ENCODE data around the gene BACH2. TPM values are rescaled to one million over a fixed set of nuclear protein-coding genes. Genes with fewer than 3 reads are reported as not detected.

BACH2 gene
- total RNA-seq, 1 experiment from 2014 or later: 3.3 TPM

- Histone ChIP-seq H3K27me3 (ENCODE audit: insufficient read depth, low read length) (no peaks in the 10 kb centered on the region), H2AFZ (ENCODE audit: low read depth, low read length, poor library complexity, severe bottlenecking) (no peak overlapping the region), H3K4me2 (ENCODE audit: low read length) (no peak overlapping the region), H3K79me2 (ENCODE audit: insufficient read depth, low read length) (no peaks in the 10 kb centered on the region), H3K4me3 (replicated peaks in 1 of 2; ENCODE audit: low read depth in 1 of 2, low read length in 2 of 2) (no peak overlapping the region), H3K27ac (ENCODE audit: low read depth, low read length) (no peak overlapping the region), H3K9me3 (ENCODE audit: control insufficient read depth in 1 of 2, insufficient read depth in 1 of 2, low read depth in 1 of 2, low read length in 2 of 2) (no peaks in the 10 kb centered on the region), H3K4me1 (ENCODE audit: control insufficient read depth in 1 of 2, insufficient read depth in 2 of 2, low read length in 2 of 2) (no peaks in the 10 kb centered on the region), H3K9me2 (ENCODE audit: insufficient read depth) (no peaks in the 10 kb centered on the region), H4K20me1 (ENCODE audit: insufficient read depth) (no peaks in the 10 kb centered on the region), H3K36me3 (ENCODE audit: control insufficient read depth in 1 of 2, insufficient read depth in 2 of 2, low read length in 2 of 2) (no peaks in the 10 kb centered on the region), H3K9ac (ENCODE audit: low read length) (no peak overlapping the region)
- RAD21 ChIA-PET (ENCODE audit: low non-redundant PET in 1 of 2, low total read pairs in 2 of 2, uncharacterized antibody in 2 of 2, unreplicated experiment in 2 of 2): no interaction called here
- CTCF ChIA-PET: no interaction called here
- ATAC-seq: no peak
- no TSS peak for BruUV-seq (replicated peaks)
- intact Hi-C loops (cut with micrococcal nuclease): no loop called here
- DNase-seq (ENCODE audit: low read depth, low spot score): no peak
- TF ChIP-seq EZH2phosphoT487 (IDR thresholded peaks at IDR 0.05; ENCODE audit: borderline replicate concordance) (no peak), POLR2A (IDR thresholded peaks at IDR 0.05; ENCODE audit: borderline replicate concordance, extremely low read depth, insufficient read depth, insufficient read length) (no peak), JUND (IDR thresholded peaks at IDR 0.05) (no peak), SP1 (IDR thresholded peaks at IDR 0.05; ENCODE audit: low read depth) (no peak), POLR2AphosphoS5 (IDR thresholded peaks at IDR 0.05; ENCODE audit: low read depth, low read length) (no peak), REST (IDR thresholded peaks at IDR 0.05; ENCODE audit: low read depth) (no peak), SIN3A (IDR thresholded peaks at IDR 0.05; ENCODE audit: low read depth) (no peak), FOSL1 (IDR thresholded peaks at IDR 0.05; ENCODE audit: low read depth) (no peak), ZFX (IDR thresholded peaks at IDR 0.05) (no peak), YY1 (IDR thresholded peaks at IDR 0.05; ENCODE audit: extremely low read depth, insufficient replicate concordance, low read depth, low read length) (no peak), SRF (IDR thresholded peaks at IDR 0.05; ENCODE audit: low read depth) (no peak), EGR1 (IDR thresholded peaks at IDR 0.05; ENCODE audit: low read depth) (no peak), EZH2 (IDR thresholded peaks at IDR 0.05) (no peak), ZNF274 (IDR thresholded peaks at IDR 0.05; ENCODE audit: low read depth, low read length) (no peak), CTCF (IDR thresholded peaks at IDR 0.05 in 2 of 3, conservative IDR thresholded peaks at IDR 0.05 in 1 of 3; ENCODE audit: borderline replicate concordance in 1 of 3, insufficient read depth in 1 of 3, low read depth in 2 of 3, low read length in 2 of 3) (no peak), RAD21 (IDR thresholded peaks at IDR 0.05; ENCODE audit: low read depth) (no peak)
- TF ChIP-seq, protein P1, sequence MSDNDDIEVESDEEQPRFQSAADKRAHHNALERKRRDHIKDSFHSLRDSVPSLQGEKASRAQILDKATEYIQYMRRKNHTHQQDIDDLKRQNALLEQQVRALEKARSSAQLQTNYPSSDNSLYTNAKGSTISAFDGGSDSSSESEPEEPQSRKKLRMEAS (IDR thresholded peaks at IDR 0.05): no peak
- TF ChIP-seq, protein P2, sequence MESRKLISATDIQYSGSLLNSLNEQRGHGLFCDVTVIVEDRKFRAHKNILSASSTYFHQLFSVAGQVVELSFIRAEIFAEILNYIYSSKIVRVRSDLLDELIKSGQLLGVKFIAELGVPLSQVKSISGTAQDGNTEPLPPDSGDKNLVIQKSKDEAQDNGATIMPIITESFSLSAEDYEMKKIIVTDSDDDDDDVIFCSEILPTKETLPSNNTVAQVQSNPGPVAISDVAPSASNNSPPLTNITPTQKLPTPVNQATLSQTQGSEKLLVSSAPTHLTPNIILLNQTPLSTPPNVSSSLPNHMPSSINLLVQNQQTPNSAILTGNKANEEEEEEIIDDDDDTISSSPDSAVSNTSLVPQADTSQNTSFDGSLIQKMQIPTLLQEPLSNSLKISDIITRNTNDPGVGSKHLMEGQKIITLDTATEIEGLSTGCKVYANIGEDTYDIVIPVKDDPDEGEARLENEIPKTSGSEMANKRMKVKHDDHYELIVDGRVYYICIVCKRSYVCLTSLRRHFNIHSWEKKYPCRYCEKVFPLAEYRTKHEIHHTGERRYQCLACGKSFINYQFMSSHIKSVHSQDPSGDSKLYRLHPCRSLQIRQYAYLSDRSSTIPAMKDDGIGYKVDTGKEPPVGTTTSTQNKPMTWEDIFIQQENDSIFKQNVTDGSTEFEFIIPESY (IDR thresholded peaks at IDR 0.05; ENCODE audit: extremely low read depth, insufficient replicate concordance, low read length): no peak
- POLR2A ChIA-PET: no interaction called here
These were observed 147.8 kb downstream of the BACH2 start for GRCh38 chr6:90148867-90149266.

Data from HCT116 (cell line).